Lower lobe of right lung (tissue), 2 donors: ENCODE measurements around the gene P2RY11. TPM values are rescaled to one million over a fixed set of nuclear protein-coding genes. Genes with fewer than 3 reads are reported as not detected.

Source experiments
- ATAC-seq, 2 donors: fragments of 200-7000 bp; cut with Tn5 transposase; one replicate each; pipeline ENCODE4 v1.9.1; 2020 to 2022; ENCODE audit warnings: mild to moderate bottlenecking in 2 of 2, moderate library complexity in 2 of 2
- DNase-seq: peaks from one replicate; pipeline ENCODE4 v3.0.0-alpha.2; 2020
- H3K27ac ChIP-seq: fragments of 200-600 bp; one replicate; pipeline ENCODE4 v1.8.0; 2022
- H3K27me3 ChIP-seq: fragments of 200-600 bp; one replicate; pipeline ENCODE4 v1.8.0; 2022; ENCODE audit warnings: low read depth
- H3K36me3 ChIP-seq: fragments of 200-600 bp; one replicate; pipeline ENCODE4 v1.8.0; 2022; ENCODE audit warnings: mild to moderate bottlenecking
- H3K4me1 ChIP-seq: fragments of 200-600 bp; one replicate; pipeline ENCODE4 v1.8.0; 2022
- H3K4me3 ChIP-seq: fragments of 200-600 bp; one replicate; pipeline ENCODE4 v1.8.0; 2022; ENCODE audit warnings: mild to moderate bottlenecking
- H3K9me3 ChIP-seq: fragments of 200-600 bp; one replicate; pipeline ENCODE4 v1.8.0; 2022
- CTCF ChIP-seq: fragments of 200-600 bp; IDR thresholded peaks from one replicate; pipeline ENCODE4 v1.8.0; 2022; ENCODE audit warnings: antibody characterized with exemption, mild to moderate bottlenecking
- intact Hi-C: fragments of 100-400 bp; cut with DNase I; formaldehyde crosslinking; loops from one replicate; pipeline ENCODE4 v1.11.0; 2022
- total RNA-seq: library from RNA; stranded (reverse); fragmentation: NEBNext Ultra II Directional; extraction: Animal tissue kit (Norgen Biotek cat#: 25700); gene quantifications from one replicate; pipeline ENCODE4 v1.2.1, GENCODE V29; 2021
- donor health status: DM: no; HTN: yes; CAD: no; lungs with severe emphysema.

Gene P2RY11
- total RNA-seq, 1 donor from 2014 or later = 15.6 TPM

- no peak overlapping the region for H3K27ac ChIP-seq
- TF ChIP-seq CTCF = no peak
- ATAC-seq (no peak), DNase-seq (no peak)
- H3K36me3 ChIP-seq = peaks cover 7% of the 10 kb centered on the region
- H3K4me1 ChIP-seq = peaks cover 12% of the 10 kb centered on the region
- no peaks in the 10 kb centered on the region for H3K9me3 ChIP-seq
- intact Hi-C loops = no loop called here
- no peak overlapping the region for H3K4me3 ChIP-seq
- H3K27me3 ChIP-seq = no peaks in the 10 kb centered on the region
Observed at GRCh38 chr19:10124429-10124828, 12.9 kb downstream of the P2RY11 start.

GRCh38 chr19:10126213-10126639, 14.7 kb downstream of the P2RY11 start:
- ATAC-seq (peak; percentile 34 to 78), DNase-seq (no peak)
- no peak overlapping the region for H3K4me3 ChIP-seq
- H3K9me3 ChIP-seq = no peaks in the 10 kb centered on the region
- peaks cover 25% of the 10 kb centered on the region for H3K36me3 ChIP-seq
- TF ChIP-seq CTCF = no peak
- intact Hi-C loops = no loop called here
- H3K27me3 ChIP-seq = no peaks in the 10 kb centered on the region
- peaks cover 4% of the 10 kb centered on the region for H3K4me1 ChIP-seq
- H3K27ac ChIP-seq = peak overlapping the region; percentile 64

- ATAC-seq (no peak), DNase-seq (no peak)
- Histone ChIP-seq H3K4me3 (no peak overlapping the region), H3K27ac (no peak overlapping the region), H3K27me3 (no peaks in the 10 kb centered on the region), H3K4me1 (no peaks in the 10 kb centered on the region), H3K9me3 (no peaks in the 10 kb centered on the region), H3K36me3 (peaks cover 77% of the 10 kb centered on the region)
- no peak for TF ChIP-seq CTCF
- intact Hi-C loops = no loop called here
Observed at GRCh38 chr19:10132905-10133304, 21.4 kb downstream of the P2RY11 start.

GRCh38 chr19:10133596-10133995, 22.1 kb downstream of the P2RY11 start:
- no peak overlapping the region for H3K27ac ChIP-seq
- no peak for DNase-seq

GRCh38 chr19:10134040-10134439, 22.5 kb downstream of the P2RY11 start:
- Histone ChIP-seq H3K27me3 (no peaks in the 10 kb centered on the region), H3K4me1 (no peaks in the 10 kb centered on the region), H3K27ac (no peak overlapping the region), H3K9me3 (no peaks in the 10 kb centered on the region), H3K36me3 (peaks cover 84% of the 10 kb centered on the region), H3K4me3 (no peak overlapping the region)
- no peak for ATAC-seq
- DNase-seq = no peak
- intact Hi-C loops = no loop called here
- TF ChIP-seq CTCF = no peak

More at GRCh38 chr19:10133596-10133995, 22.1 kb downstream of the P2RY11 start:
- H3K36me3 ChIP-seq = peaks cover 83% of the 10 kb centered on the region
- TF ChIP-seq CTCF = no peak
- intact Hi-C loops = no loop called here
- no peaks in the 10 kb centered on the region for H3K27me3 ChIP-seq
- no peak for ATAC-seq
- no peaks in the 10 kb centered on the region for H3K4me1 ChIP-seq
- no peaks in the 10 kb centered on the region for H3K9me3 ChIP-seq
- no peak overlapping the region for H3K4me3 ChIP-seq
